GM21381 (cell line): ENCODE measurements around the gene DDO.

ENCODE experiments used
- ATAC-seq: cut with Tn5 transposase; IDR thresholded peaks from one replicate; pipeline ENCODE4 v1.9.1; 2021; ENCODE audit warnings: mild to moderate bottlenecking, moderate library complexity; ENCODE audit not compliant: unreplicated experiment

The DDO gene

DNA sequence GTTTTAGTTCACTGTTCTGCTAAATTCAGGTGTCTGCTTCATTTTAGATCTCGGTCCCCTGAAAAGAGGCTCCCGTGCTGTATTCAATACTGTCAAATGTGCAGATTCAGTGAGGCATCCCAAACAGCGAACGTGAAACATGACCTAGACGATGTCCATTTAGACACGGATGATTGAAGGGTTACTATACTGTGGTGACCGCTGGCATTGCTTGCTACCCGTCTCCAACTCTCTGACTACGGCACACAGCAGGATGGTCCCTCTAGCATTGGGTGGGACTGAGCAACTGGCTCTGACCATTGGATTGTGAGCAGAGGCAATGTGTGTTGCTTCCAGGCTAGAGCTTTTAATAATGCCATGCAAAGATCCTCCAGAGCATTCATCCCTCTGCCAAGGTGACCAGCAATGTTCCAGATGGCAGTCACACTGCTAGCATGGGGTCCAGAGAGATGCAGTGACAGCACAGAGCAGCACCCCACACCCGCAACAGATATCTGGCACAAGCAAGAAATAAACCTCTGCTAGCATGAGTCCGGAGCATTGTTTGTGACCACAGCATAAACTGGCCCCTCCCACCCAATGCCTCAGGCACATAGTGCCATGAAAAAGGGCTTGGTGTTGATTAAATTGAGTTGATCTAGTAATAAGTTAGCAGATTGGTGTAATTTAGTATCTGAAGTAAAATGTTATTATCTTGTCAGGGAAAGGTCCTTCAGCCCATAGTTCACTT is 66.2 kb downstream of the DDO start:
- ATAC-seq = no peak

- no peak for ATAC-seq
These were observed 70.3 kb downstream of the DDO start for GRCh38 chr6:110345025-110345424.

- no peak for ATAC-seq
These were observed 72.6 kb downstream of the DDO start for GRCh38 chr6:110342759-110343158.
